IMR-90 (cell line): ENCODE measurements around the gene CDK15. TPM values are rescaled to one million over a fixed set of nuclear protein-coding genes. Genes with fewer than 3 reads are reported as not detected.

Experiments
- ATAC-seq: fragments of 200-7000 bp; cut with Tn5 transposase; 2 replicates; pipeline ENCODE4 v1.9.1; 2020; ENCODE audit warnings: low read depth, mild to moderate bottlenecking, moderate library complexity
- BruUV-seq: library from RNA; stranded (reverse); fragments of 400-500 nt; replicated peaks from 2 replicates; lab custom pipeline; 2021; lab: Mats Ljungman, UMichigan
- CTCF ChIA-PET: fragments of 300-600 bp; formaldehyde crosslinking; extraction: SDS; loops from one replicate; lab custom pipeline; 2021; ENCODE audit warnings: antibody characterized with exemption; lab: Yijun Ruan, JAX
- POLR2A ChIA-PET: fragments of 300-600 bp; sonication (Branson Sonifier 250); formaldehyde crosslinking; loops from one replicate; lab custom pipeline; 2022; ENCODE audit warnings: antibody characterized with exemption; ENCODE audit not compliant: unreplicated experiment; lab: Charles Lee
- DNase-seq: peaks from one replicate; pipeline ENCODE4 v3.0.0; 2013
- H2AFZ ChIP-seq: replicated peaks from 2 replicates; pipeline ENCODE3; 2013; ENCODE audit warnings: low read length, mild to moderate bottlenecking; ENCODE audit not compliant: poor library complexity
- H2AK5ac ChIP-seq: 2 replicates; pipeline ENCODE4 v1.6.1; 2013; ENCODE audit warnings: low read depth, low read length, inconsistent platforms
- H2AK9ac ChIP-seq: replicated peaks from 2 replicates; pipeline ENCODE3; 2013; ENCODE audit warnings: mild to moderate bottlenecking, low read depth, low read length, moderate library complexity; ENCODE audit not compliant: poor library complexity
- H2BK120ac ChIP-seq: 2 replicates; pipeline ENCODE4 v1.6.1; 2013; ENCODE audit warnings: low read depth, low read length, inconsistent platforms
- H2BK15ac ChIP-seq: 3 replicates; pipeline ENCODE4 v1.6.1; 2013; ENCODE audit warnings: low read depth, low read length, inconsistent platforms
- H2BK20ac ChIP-seq: 2 replicates; pipeline ENCODE4 v1.6.1; 2013; ENCODE audit warnings: low read depth, mild to moderate bottlenecking, inconsistent platforms, low read length, moderate library complexity
- H2BK5ac ChIP-seq: 2 replicates; pipeline ENCODE4 v1.6.1; 2013; ENCODE audit warnings: mild to moderate bottlenecking, low read depth, low read length, inconsistent platforms; ENCODE audit not compliant: poor library complexity, severe bottlenecking
- H3K14ac ChIP-seq: replicated peaks from 2 replicates; pipeline ENCODE4 v1.6.1; 2013; ENCODE audit warnings: low read depth, low read length, inconsistent platforms
- H3K18ac ChIP-seq: 2 replicates; pipeline ENCODE4 v1.6.1; 2013; ENCODE audit warnings: low read depth, low read length, control low read depth
- H3K23ac ChIP-seq: 2 replicates; pipeline ENCODE4 v1.6.1; 2013; ENCODE audit warnings: low read depth, low read length, inconsistent platforms
- H3K27ac ChIP-seq: 2 replicates; pipeline ENCODE4 v1.5.1; 2013; ENCODE audit warnings: mild to moderate bottlenecking, control low read depth, low read length; ENCODE audit not compliant: insufficient read depth
- H3K27me3 ChIP-seq: 2 replicates; pipeline ENCODE4 v1.6.1; 2013; ENCODE audit warnings: low read length; ENCODE audit not compliant: control insufficient read depth, insufficient read depth
- H3K36me3 ChIP-seq: 2 replicates; pipeline ENCODE4 v1.6.1; 2013; ENCODE audit warnings: low read length, mixed read lengths; ENCODE audit not compliant: control insufficient read depth, insufficient read depth
- H3K4ac ChIP-seq: 2 replicates; pipeline ENCODE4 v1.6.1; 2013; ENCODE audit warnings: low read depth, low read length, inconsistent platforms
- H3K4me1 ChIP-seq: 2 replicates; pipeline ENCODE4 v1.6.1; 2013; ENCODE audit warnings: low read length, mixed read lengths; ENCODE audit not compliant: control insufficient read depth, insufficient read depth
- H3K4me2 ChIP-seq: 2 replicates; pipeline ENCODE4 v1.6.1; 2013; ENCODE audit warnings: low read depth, mild to moderate bottlenecking, control low read depth, low read length, moderate library complexity
- H3K4me3 ChIP-seq: 2 replicates; pipeline ENCODE4 v1.5.1; 2013; ENCODE audit warnings: low read depth, mild to moderate bottlenecking, control low read depth, low read length, moderate library complexity; ENCODE audit not compliant: insufficient read depth
- H3K56ac ChIP-seq: 2 replicates; pipeline ENCODE4 v1.6.1; 2013; ENCODE audit warnings: low read length, inconsistent platforms; ENCODE audit not compliant: insufficient read depth; ENCODE audit errors: extremely low read depth
- H3K79me1 ChIP-seq, 2 experiments: 2 replicates each; pipeline ENCODE4 v1.6.1; 2013; ENCODE audit warnings: low read length in 2 of 2, inconsistent platforms in 1 of 2, low read depth in 1 of 2
- H3K9ac ChIP-seq: 2 replicates; pipeline ENCODE4 v1.6.1; 2013; ENCODE audit warnings: low read depth, low read length, control low read depth
- H3K9me1 ChIP-seq: 2 replicates; pipeline ENCODE4 v1.6.1; 2013; ENCODE audit warnings: low read length, inconsistent platforms; ENCODE audit not compliant: insufficient read depth
- H3K9me3 ChIP-seq: 2 replicates; pipeline ENCODE4 v1.6.1; 2013; ENCODE audit warnings: low read length; ENCODE audit not compliant: control insufficient read depth, insufficient read depth
- H4K20me1 ChIP-seq: 2 replicates; pipeline ENCODE4 v1.6.1; 2013; ENCODE audit warnings: low read length, inconsistent platforms; ENCODE audit not compliant: insufficient read depth
- H4K5ac ChIP-seq: 2 replicates; pipeline ENCODE4 v1.6.1; 2013; ENCODE audit warnings: mild to moderate bottlenecking, low read depth, low read length, control low read depth
- H4K8ac ChIP-seq, 2 experiments: 2 replicates each; pipeline ENCODE4 v1.6.1; 2013; ENCODE audit warnings: low read depth in 2 of 2, low read length in 2 of 2, control low read depth in 1 of 2, inconsistent platforms in 1 of 2
- H4K91ac ChIP-seq: 2 replicates; pipeline ENCODE4 v1.6.1; 2013; ENCODE audit warnings: low read depth, low read length, inconsistent platforms; ENCODE audit not compliant: insufficient read depth
- BHLHE40 ChIP-seq: fragments of 150-350 bp; IDR thresholded peaks from 2 replicates; pipeline ENCODE4 v1.6.1; 2016; ENCODE audit warnings: mild to moderate bottlenecking, low read depth, low read length
- CEBPB ChIP-seq: IDR thresholded peaks from 2 replicates; pipeline ENCODE4 v1.6.1; 2012; ENCODE audit warnings: low read depth, low read length, improper control_type of control experiment
- MAZ ChIP-seq: IDR thresholded peaks from 2 replicates; pipeline ENCODE4 v1.6.1; 2012; ENCODE audit warnings: low read depth, mild to moderate bottlenecking, low read length, improper control_type of control experiment, moderate library complexity, borderline replicate concordance
- MXI1 ChIP-seq: IDR thresholded peaks from 2 replicates; pipeline ENCODE4 v1.6.1; 2012; ENCODE audit warnings: low read depth, mild to moderate bottlenecking, low read length, moderate library complexity, borderline replicate concordance
- NFE2L2 ChIP-seq: fragments of 150-350 bp; IDR thresholded peaks from 2 replicates; pipeline ENCODE4 v1.6.1; 2016; ENCODE audit warnings: low read depth, mild to moderate bottlenecking, low read length
- RCOR1 ChIP-seq: IDR thresholded peaks from 2 replicates; pipeline ENCODE4 v1.6.1; 2012; ENCODE audit warnings: mild to moderate bottlenecking, low read length, improper control_type of control experiment; ENCODE audit not compliant: insufficient replicate concordance
- RFX5 ChIP-seq: IDR thresholded peaks from 2 replicates; pipeline ENCODE4 v1.8.0; 2012; ENCODE audit warnings: low read depth, mild to moderate bottlenecking, low read length, moderate library complexity
- SMC3 ChIP-seq: fragments of 150-350 bp; IDR thresholded peaks from 2 replicates; pipeline ENCODE4 v1.6.1; 2016; ENCODE audit warnings: low read depth, mild to moderate bottlenecking, antibody characterized with exemption, low read length, moderate library complexity
- WGBS, 2 experiments: methylation state at CpG; one replicate each; pipeline versions ENCODE4 v1.1.5 to v1.1.7; 2013; ENCODE audit warnings: missing lambda C conversion rate in 2 of 2; ENCODE audit not compliant: insufficient read length in 1 of 2; ENCODE audit errors: extremely low coverage in 2 of 2; 5-methylcytosine and 5-hydroxymethylcytosine counted together
- dilution Hi-C: fragments of 300-500 bp; cut with HindIII; formaldehyde crosslinking; loops from one replicate; pipeline ENCODE4 v1.14.3; 2018; ENCODE audit warnings: low sequenced_read_pairs; ENCODE audit not compliant: unreplicated experiment
- in situ Hi-C: fragments of 300-500 bp; cut with MboI; formaldehyde crosslinking; loops from 3 replicates; pipeline ENCODE4 v1.14.3; 2019; ENCODE audit warnings: low sequenced_read_pairs, inconsistent platforms, mixed read lengths
- intact Hi-C: fragments of 100-400 bp; cut with micrococcal nuclease; formaldehyde crosslinking; loops from 2 replicates; pipeline ENCODE4 v1.10.0; 2022
- polyA plus RNA-seq, 3 experiments: library from polyadenylated mRNA; depleted of rRNA; stranded (reverse); fragments of >200 nt; gene quantifications; 2 replicates each; pipeline ENCODE4 v1.2.3, GENCODE V29; 2012; ENCODE audit warnings: low replicate concordance in 1 of 3
- total RNA-seq: library from RNA; depleted of rRNA; stranded (reverse); fragments of >200 nt; gene quantifications from 2 replicates; pipeline ENCODE4 v1.2.3, GENCODE V29; 2012
- TF ChIP-seq, protein P1 (sequence below): conservative IDR thresholded peaks from 2 replicates; pipeline ENCODE4 v1.5.1; 2012; ENCODE audit warnings: mild to moderate bottlenecking, low read depth, low read length, improper control_type of control experiment
- TF ChIP-seq, protein P2 (sequence below): fragments of 150-350 bp; IDR thresholded peaks from 2 replicates; pipeline ENCODE4 v1.6.1; 2016; ENCODE audit warnings: low read depth, mild to moderate bottlenecking, low read length, moderate library complexity, borderline replicate concordance

Gene CDK15
- total and polyA plus RNA-seq, 2 of the 4 experiments (the other 2 are of a cell fraction) = 16.1 to 33.0 TPM

DNA sequence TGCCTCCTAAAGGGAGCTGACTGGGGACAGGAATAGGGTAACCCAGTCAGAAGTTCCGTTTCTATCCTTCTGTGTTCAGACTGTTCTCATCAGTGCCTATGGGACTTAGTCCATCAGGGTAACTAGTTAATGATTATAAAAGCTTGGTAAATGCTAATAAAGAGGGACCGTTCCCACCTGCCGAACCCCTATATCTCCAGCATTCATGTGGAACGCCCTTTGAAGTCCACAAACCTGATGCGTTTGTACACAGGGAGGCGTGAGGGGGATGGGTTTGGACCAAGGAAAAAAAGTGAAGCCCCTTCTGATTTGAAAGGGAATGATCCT is 112.9 kb downstream of the CDK15 start:
- no peak overlapping the region for H4K91ac ChIP-seq
- H3K27ac ChIP-seq = no peak overlapping the region
- intact Hi-C loops = no loop called here
- H3K4ac ChIP-seq = no peak overlapping the region
- no peaks in the 10 kb centered on the region for H3K4me1 ChIP-seq
- no peak overlapping the region for H3K4me3 ChIP-seq
- no peak for TF ChIP-seq RFX5
- TF ChIP-seq NFE2L2 = no peak
- no peak for TF ChIP-seq BHLHE40
- TF ChIP-seq RCOR1 = no peak
- TF ChIP-seq, protein P1, sequence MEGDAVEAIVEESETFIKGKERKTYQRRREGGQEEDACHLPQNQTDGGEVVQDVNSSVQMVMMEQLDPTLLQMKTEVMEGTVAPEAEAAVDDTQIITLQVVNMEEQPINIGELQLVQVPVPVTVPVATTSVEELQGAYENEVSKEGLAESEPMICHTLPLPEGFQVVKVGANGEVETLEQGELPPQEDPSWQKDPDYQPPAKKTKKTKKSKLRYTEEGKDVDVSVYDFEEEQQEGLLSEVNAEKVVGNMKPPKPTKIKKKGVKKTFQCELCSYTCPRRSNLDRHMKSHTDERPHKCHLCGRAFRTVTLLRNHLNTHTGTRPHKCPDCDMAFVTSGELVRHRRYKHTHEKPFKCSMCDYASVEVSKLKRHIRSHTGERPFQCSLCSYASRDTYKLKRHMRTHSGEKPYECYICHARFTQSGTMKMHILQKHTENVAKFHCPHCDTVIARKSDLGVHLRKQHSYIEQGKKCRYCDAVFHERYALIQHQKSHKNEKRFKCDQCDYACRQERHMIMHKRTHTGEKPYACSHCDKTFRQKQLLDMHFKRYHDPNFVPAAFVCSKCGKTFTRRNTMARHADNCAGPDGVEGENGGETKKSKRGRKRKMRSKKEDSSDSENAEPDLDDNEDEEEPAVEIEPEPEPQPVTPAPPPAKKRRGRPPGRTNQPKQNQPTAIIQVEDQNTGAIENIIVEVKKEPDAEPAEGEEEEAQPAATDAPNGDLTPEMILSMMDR = no peak
- TF ChIP-seq SMC3 = no peak
- TF ChIP-seq, protein P2, sequence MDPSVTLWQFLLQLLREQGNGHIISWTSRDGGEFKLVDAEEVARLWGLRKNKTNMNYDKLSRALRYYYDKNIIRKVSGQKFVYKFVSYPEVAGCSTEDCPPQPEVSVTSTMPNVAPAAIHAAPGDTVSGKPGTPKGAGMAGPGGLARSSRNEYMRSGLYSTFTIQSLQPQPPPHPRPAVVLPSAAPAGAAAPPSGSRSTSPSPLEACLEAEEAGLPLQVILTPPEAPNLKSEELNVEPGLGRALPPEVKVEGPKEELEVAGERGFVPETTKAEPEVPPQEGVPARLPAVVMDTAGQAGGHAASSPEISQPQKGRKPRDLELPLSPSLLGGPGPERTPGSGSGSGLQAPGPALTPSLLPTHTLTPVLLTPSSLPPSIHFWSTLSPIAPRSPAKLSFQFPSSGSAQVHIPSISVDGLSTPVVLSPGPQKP = no peak
- TF ChIP-seq MAZ = no peak
- TF ChIP-seq MXI1 = no peak
- TF ChIP-seq CEBPB = no peak
- H2AK9ac ChIP-seq = no peak overlapping the region
- no peaks in the 10 kb centered on the region for H3K9me3 ChIP-seq
- ChIA-PET POLR2A (no interaction called here), CTCF (no interaction called here)
- H3K23ac ChIP-seq = no peak overlapping the region
- BruUV-seq = no TSS peak
- H2BK120ac ChIP-seq = no peak overlapping the region
- H3K18ac ChIP-seq = no peak overlapping the region
- no peak overlapping the region for H2BK20ac ChIP-seq
- no peak overlapping the region for H3K4me2 ChIP-seq
- no peak overlapping the region for H3K56ac ChIP-seq
- no peaks in the 10 kb centered on the region for H3K27me3 ChIP-seq
- no peak overlapping the region for H2BK5ac ChIP-seq
- H3K79me1 ChIP-seq = no peaks in the 10 kb centered on the region
- dilution Hi-C loops = no loop called here
- no peak overlapping the region for H4K8ac ChIP-seq
- no peak overlapping the region for H3K9ac ChIP-seq
- no peak overlapping the region for H2AK5ac ChIP-seq
- H2AFZ ChIP-seq = peak overlapping the region; percentile 52
- no peaks in the 10 kb centered on the region for H4K20me1 ChIP-seq
- DNase-seq (no peak), ATAC-seq (no peak)
- H3K9me1 ChIP-seq = no peaks in the 10 kb centered on the region
- no peak overlapping the region for H4K5ac ChIP-seq
- no CpG with 5 or more reads among the region's 6 CpGs for WGBS, 2 experiments
- no peaks in the 10 kb centered on the region for H3K36me3 ChIP-seq
- H3K14ac ChIP-seq = no peak overlapping the region
- no peak overlapping the region for H2BK15ac ChIP-seq
- in situ Hi-C loops = no loop called here
